Activated gamma-delta T cell (primary cell): ENCODE results near the gene CREB3L2.
"Not testable (repeated sequence)": the region's sequence is repeated elsewhere in the genome, so short reads cannot be mapped to it uniquely, and the experiment has no call there.

Experiments
- DNase-seq: peaks from one replicate; lab custom pipeline; 2025; lab: John Stamatoyannopoulos, UW

Gene CREB3L2

GRCh38 chr7:137968890-137969289, 33.0 kb downstream of the CREB3L2 start:
- DNase-seq, result no peak

- not testable (repeated sequence) for DNase-seq
Measured at GRCh38 chr7:137968339-137968738, 33.5 kb downstream of the CREB3L2 start.

GRCh38 chr7:137967143-137968018, 34.5 kb downstream of the CREB3L2 start:
- no peak for DNase-seq

DNA sequence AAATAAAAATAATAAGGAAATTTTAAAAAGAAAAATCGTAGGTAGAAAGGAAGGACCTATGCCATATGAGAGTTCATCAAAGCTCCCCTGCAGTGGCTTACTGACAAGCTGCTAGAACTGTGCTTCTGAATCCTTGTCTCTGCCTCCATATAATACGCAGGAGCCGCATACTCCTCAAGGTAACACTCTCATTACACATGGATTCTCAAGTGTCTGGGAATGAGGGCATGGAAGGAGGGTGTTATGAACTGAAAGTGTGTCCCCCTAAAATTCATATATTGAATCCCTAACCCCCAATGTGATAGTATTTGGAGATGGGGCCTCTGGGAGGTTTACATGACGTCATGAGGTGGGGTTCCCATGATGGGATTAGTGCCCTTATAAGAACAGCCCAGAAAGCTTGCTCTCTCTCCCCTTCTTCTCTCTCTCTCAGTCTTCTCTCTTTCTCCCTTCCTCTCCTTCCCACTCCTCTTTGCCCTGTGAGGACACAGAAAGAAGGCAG, 35.2 kb downstream of the CREB3L2 start:
- no peak for DNase-seq

GRCh38 chr7:137965942-137966640, 35.8 kb downstream of the CREB3L2 start:
- DNase-seq, result no peak

- DNase-seq, result no peak
Measured at GRCh38 chr7:137964824-137965545, 36.9 kb downstream of the CREB3L2 start.

- no peak for DNase-seq
Measured at GRCh38 chr7:137962875-137963507, 38.9 kb downstream of the CREB3L2 start.

GRCh38 chr7:137962491-137962874, 39.4 kb downstream of the CREB3L2 start:
- DNase-seq, result no peak

DNA sequence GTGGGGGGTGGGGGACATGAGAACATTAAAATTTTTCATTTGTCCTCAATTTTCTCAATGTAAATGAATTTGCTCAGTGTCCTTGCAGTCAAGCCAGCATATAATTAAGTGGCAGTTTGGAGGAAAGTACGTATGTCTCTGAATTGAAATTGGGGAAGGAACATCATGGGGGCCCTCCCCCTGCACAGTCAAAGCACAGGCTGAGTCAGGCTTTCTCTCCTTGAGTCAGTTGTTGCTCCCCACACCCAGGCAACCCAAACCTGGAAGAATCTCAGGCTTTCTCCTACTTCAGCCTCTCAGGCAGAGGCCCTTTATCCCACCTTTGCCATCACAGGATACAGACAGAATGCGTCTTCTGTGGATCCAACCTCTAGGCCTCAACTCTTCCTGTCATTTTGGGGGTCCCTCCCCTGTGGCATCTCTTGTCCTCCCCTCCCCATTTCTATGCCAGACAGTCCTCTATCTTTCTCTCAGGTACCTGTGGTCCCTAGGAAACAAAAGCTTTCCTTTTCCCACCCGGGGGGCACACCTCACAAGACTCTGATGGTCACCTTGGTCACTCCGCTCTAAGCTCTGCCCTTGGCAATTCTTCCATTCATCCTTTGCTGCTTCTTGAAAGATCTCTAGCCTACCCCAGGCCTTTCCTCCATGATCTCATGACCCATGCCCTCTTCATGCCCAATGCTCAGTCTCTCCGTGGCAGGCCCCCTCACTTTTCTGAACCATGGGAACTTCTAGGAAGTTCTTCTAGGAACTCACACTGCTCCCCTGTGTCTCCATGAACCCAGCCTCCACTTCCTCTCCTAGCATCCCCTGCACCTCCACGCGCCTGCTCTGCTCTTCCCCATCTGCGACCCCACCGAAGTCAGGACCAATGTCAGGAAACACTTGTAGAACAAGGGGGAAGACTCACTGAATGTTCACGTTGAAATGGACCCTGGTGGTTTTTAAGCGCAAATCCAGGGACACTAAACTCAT, 40.4 kb downstream of the CREB3L2 start:
- DNase-seq, result no peak

DNA sequence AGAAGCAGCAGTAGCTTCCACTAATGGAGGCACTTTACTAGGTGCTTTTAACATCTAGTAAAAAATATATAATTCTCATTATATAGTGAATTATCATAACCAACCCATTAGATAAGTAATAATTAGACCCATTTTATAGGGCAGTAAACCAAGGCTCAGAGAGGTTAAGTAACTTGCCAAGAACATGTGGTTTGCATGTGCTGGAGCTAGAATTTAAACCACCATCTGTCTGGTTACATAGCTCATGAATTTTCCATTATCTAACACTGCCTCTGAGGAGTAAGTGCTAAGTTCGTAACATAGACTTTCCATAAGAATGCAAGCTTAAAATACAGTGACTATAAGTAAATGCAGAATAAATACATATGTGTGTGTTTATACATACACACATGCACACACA, 41.9 kb downstream of the CREB3L2 start:
- no peak for DNase-seq

DNA sequence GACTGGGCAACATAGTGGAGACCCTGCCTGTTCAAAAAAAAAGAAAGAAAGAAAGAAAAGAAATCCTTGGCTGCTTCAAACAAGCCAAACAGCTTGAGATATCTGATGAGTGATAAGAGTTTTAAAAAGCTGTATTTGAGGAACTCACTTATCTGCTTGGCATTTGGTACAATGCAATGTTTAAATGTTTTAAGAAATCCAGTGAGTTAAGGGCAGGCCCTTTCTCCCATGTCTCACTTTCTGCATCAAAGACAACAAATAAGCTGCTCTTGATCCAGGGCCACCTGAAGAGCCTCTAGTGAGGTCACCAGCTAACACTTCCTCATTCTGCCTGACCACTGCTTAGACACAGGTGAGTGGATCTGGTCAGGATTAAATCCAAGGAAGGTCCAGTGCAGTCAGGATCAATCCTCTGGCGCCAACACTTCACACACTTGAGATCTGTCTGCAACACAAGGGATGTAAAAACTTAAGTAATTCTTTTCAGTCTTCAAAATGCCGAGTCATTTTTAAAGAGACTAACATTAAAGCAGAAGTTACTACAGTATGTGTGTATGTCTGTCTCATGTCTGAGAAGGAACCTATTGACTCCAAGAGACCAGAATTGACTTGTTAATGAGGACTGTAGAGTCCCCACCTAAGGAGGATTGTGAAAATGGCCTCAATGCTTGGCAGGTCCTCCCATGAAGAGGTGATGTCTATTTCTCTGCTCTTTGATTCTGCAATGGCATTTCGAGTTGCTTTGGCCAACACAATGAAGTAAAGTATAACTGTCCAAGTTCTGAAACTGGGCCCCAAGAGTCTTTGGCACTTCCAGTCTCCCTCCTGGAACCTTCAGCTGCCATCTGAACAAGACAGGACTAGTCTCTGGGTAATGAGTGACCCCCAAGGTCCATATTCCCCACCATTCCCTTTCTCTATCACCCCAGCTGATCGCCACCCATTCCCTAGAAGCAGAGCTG, 43.1 kb downstream of the CREB3L2 start:
- no peak for DNase-seq

GRCh38 chr7:137957887-137958286, 44.0 kb downstream of the CREB3L2 start:
- DNase-seq, result no peak

GRCh38 chr7:137956591-137956990, 45.3 kb downstream of the CREB3L2 start:
- DNase-seq, result no peak

- no peak for DNase-seq
Measured at GRCh38 chr7:137956183-137956582, 45.7 kb downstream of the CREB3L2 start.

- no peak for DNase-seq
Measured at GRCh38 chr7:137954614-137955013, 47.3 kb downstream of the CREB3L2 start.

- no peak for DNase-seq
Measured at GRCh38 chr7:137953665-137954470, 48.0 kb downstream of the CREB3L2 start.

GRCh38 chr7:137953043-137953664, 48.7 kb downstream of the CREB3L2 start:
- no peak for DNase-seq

DNA sequence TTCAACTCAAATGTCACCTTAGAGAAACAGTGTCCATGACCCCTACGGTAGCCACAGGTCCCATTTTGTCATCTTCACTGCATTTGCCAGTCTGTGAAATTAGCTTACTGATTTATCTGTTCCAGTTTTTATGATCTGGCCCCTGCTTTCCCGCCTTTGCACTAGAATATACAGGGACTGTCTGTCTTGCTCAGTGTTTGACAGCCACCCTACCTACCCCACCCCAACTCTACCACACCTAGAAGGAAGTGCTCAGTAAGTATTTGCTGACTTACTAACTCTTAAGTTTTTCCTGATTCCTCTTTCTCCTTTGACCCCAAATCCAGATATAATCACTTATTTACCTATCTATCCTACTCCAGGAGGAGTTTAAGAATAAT, 49.5 kb downstream of the CREB3L2 start:
- no peak for DNase-seq
